Spleen (tissue), 3 donors: ENCODE measurements around the gene TP53BP1.

ENCODE experiments used
- POLR2A ChIP-seq, 3 donors: fragments of 450-650 bp; IDR thresholded peaks; one replicate each; pipeline ENCODE4 v1.5.1; 2017; ENCODE audit warnings: antibody characterized with exemption in 3 of 3, mild to moderate bottlenecking in 1 of 3
- POLR2AphosphoS5 ChIP-seq, 3 donors: sonication (generic); formaldehyde crosslinking; IDR thresholded peaks; one replicate each; pipeline ENCODE4 v1.5.1; 2017; ENCODE audit warnings: antibody characterized with exemption in 3 of 3

DNA sequence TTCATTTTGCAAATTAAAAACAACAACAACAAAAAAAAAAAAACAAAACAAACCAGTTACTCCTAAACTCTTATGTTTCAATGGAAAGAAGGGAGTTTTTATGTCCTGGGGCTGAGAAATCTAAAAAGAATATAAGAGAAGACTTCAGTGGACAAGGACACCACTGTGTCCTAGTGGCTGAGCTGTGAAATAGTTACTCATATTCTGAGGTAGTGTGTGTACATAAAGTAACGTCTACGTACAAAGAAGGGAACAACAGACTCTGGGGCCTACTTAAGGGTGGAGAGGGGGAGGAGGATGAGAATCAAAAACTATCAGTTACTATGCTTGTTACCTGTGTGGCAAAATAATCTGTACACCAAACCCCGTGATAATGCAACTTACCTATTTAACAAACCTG, 6.0 kb upstream of the TP53BP1 start:
- TF ChIP-seq POLR2A (IDR thresholded peaks at IDR 0.05) (no peak), POLR2AphosphoS5 (IDR thresholded peaks at IDR 0.05) (no peak)
